ENCODE results near the gene RBM15B. TPM values are rescaled to one million over a fixed set of nuclear protein-coding genes. Genes with fewer than 3 reads are reported as not detected.

RBM15B gene
- polyA plus RNA-seq, 3 donors: 7.1 to 10.3 (median 9.1) TPM

- intact Hi-C loops (cut with micrococcal nuclease): loop anchor here (5.0 to 10.0 kb wide), 3 partner anchors 302 to 1155 kb away; partner anchors contain the start of genes NT5DC2 (in 1 of the 2) and UQCC5 (in 1 of the 2)
- H3K36me3 ChIP-seq (replicated peaks in 1 of 2; ENCODE audit: control insufficient read depth in 1 of 2, insufficient read depth in 2 of 2, low read length in 2 of 2): no peaks in the 10 kb centered on the region
- H3K27ac Mint-ChIP-seq: no peak overlapping the region
Measured at GRCh38 chr3:51379746-51380455, 11.2 kb upstream of the RBM15B start.

More at GRCh38 chr3:51379746-51380455, 11.2 kb upstream of the RBM15B start:
- H3K4me3 Mint-ChIP-seq: no peak overlapping the region
- Histone ChIP-seq H3K9me3 (replicated peaks in 1 of 2; ENCODE audit: control insufficient read depth in 1 of 2, insufficient read depth in 1 of 2, low read length in 2 of 2) (no peaks in the 10 kb centered on the region), H3K4me1 (ENCODE audit: control insufficient read depth in 1 of 2, insufficient read depth in 2 of 2, low read length in 2 of 2) (peaks cover 5 to 9% of the 10 kb centered on the region in 2 donors), H2AFZ (ENCODE audit: insufficient read depth, low read depth, low read length, poor library complexity, severe bottlenecking) (peak overlapping the region; percentile 0), H3K27me3 (ENCODE audit: control insufficient read depth in 2 of 2, insufficient read depth in 2 of 2, low read length in 2 of 2) (no peaks in the 10 kb centered on the region), H4K20me1 (ENCODE audit: insufficient read depth, low read length) (no peaks in the 10 kb centered on the region), H3K27ac (ENCODE audit: low read depth in 1 of 2, low read length in 2 of 2) (no peak overlapping the region), H3K79me2 (ENCODE audit: insufficient read depth, low read length) (peaks cover 17% of the 10 kb centered on the region), H3K4me3 (replicated peaks in 1 of 3; ENCODE audit: low read depth in 2 of 3, low read length in 3 of 3) (no peak overlapping the region), H3K4me2 (replicated peaks; ENCODE audit: extremely low read depth, low read length, poor library complexity, severe bottlenecking) (no peak overlapping the region), H3K9ac (ENCODE audit: insufficient read depth, low read length, poor library complexity, severe bottlenecking) (no peak overlapping the region)
- WGBS (ENCODE audit: insufficient coverage): 49% methylated on average over 4 of the region's 8 CpGs
- TF ChIP-seq CTCF (IDR thresholded peaks at IDR 0.05): no peak
- H3K4me1 Mint-ChIP-seq: peaks cover 18% of the 10 kb centered on the region
- DNase-seq: no peak
- peaks cover 1 to 11% (median 3%) of the 10 kb centered on the region in 3 donors for H3K27me3 Mint-ChIP-seq (ENCODE audit: low read depth in 3 of 3)
- no peaks in the 10 kb centered on the region for H3K36me3 Mint-ChIP-seq
- H3K9me3 Mint-ChIP-seq: no peaks in the 10 kb centered on the region
